ENCODE measurements around the gene LAGE3. TPM values are rescaled to one million over a fixed set of nuclear protein-coding genes. Genes with fewer than 3 reads are reported as not detected.

The LAGE3 gene
- total and polyA plus RNA-seq, 2 experiments from 2014 or later: 42.9 to 49.2 TPM

DNA sequence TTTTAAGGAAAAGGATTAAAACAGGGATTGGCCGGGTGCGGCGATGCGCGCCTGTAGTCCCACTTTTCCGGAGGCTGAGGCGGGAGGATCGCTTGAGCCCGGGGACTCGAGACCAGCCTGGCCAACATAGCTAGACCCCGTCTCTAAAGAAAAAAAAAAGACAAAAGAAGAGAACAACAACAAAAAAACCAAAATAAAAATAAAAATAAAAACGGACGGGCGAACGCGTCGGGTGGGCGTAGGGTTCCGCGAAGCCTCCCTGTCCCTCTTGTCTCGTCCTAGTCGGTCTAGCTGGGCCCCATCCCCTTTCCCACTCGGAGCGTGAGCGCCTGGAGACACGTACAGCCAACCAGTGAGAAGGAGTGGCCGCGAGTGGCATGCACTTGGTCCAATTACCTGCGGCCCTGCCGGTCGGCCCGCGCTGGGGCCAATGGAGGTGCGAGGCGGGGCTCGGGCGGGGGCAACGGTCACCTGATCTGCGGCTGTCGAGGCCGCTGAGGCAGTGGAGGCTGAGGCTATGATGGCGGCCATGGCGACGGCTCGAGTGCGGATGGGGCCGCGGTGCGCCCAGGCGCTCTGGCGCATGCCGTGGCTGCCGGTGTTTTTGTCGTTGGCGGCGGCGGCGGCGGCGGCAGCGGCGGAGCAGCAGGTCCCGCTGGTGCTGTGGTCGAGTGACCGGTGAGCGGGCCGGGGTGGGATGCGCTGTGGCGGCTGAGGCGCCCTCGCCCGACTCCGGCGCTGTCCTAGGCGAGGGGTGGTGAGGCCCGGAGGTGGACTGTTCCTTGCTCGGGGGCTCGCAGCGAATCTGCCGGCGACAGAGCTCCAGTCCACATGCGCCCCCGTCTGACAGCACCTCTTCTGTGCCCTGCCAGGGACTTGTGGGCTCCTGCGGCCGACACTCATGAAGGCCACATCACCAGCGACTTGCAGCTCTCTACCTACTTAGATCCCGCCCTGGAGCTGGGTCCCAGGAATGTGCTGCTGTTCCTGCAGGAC is 50.6 kb downstream of the LAGE3 start, which contains the start of gene ATP6AP1:
ATP6AP1 (plus strand) TSS at position 502 of the 996 bp plus-strand sequence; CDS start at position 518, 16 bp downstream.
- H3K36me3 ChIP-seq (ENCODE audit: low read depth): no peaks in the 10 kb centered on the region
- peak; percentile 93 for DNase-seq
- peak within 1 kb of the TSS; percentile 79 for H3K4me2 ChIP-seq (ENCODE audit: unreplicated experiment)
- in situ Hi-C loops (cut with MboI): no loop called here
- H2AFZ ChIP-seq: peak within 1 kb of the TSS; percentile 70
- 5 to 9% methylated on average over 30 to 32 of the region's 87 CpGs for WGBS, 2 experiments (ENCODE audit: low coverage in 1 of 2, low lambda C conversion rate in 2 of 2, missing lambda C conversion rate in 2 of 2)
- TF ChIP-seq EZH2phosphoT487 (IDR thresholded peaks at IDR 0.05; ENCODE audit: insufficient read depth, low read depth): no peak
- TF ChIP-seq EZH2 (IDR thresholded peaks at IDR 0.05; ENCODE audit: insufficient read depth, poor library complexity, severe bottlenecking): no peak
- H3K9me2 ChIP-seq (ENCODE audit: insufficient read depth): no peaks in the 10 kb centered on the region
- peak within 1 kb of the TSS; percentile 41; the same call in 1 of the 2 replicates for H3K27ac ChIP-seq
- no peaks in the 10 kb centered on the region for H3K4me1 ChIP-seq (ENCODE audit: insufficient read depth)
- H3K27me3 ChIP-seq (replicated peaks; ENCODE audit: insufficient read depth): no peaks in the 10 kb centered on the region
- no peaks in the 10 kb centered on the region for H3F3A ChIP-seq (ENCODE audit: insufficient read depth)
- H3K79me2 ChIP-seq (ENCODE audit: insufficient read depth): peaks cover 31% of the 10 kb centered on the region
- no peaks in the 10 kb centered on the region for H4K20me1 ChIP-seq (ENCODE audit: insufficient read depth)
- H3K9me3 ChIP-seq (ENCODE audit: low read depth): no peaks in the 10 kb centered on the region
- H3K9ac ChIP-seq: peak within 1 kb of the TSS; percentile 81
- peak within 1 kb of the TSS; percentile 74 for H3K4me3 ChIP-seq

Small RNAs within 50 kb of the gene (microRNA-seq; reads per million reads assigned to microRNA genes)
- gene MIR6858 (ENCODE audit: borderline number of aligned reads): 3.6 reads per million

Small RNAs within 50 kb of the gene (small RNA-seq; reads per million reads assigned to genes)
- gene MIR6858 (ENCODE audit: low read depth, low replicate concordance) (not detected), gene RN7SL697P (ENCODE audit: low read depth, low replicate concordance) (not detected)

Other genes with a start within 250 kb of the LAGE3 start
- gene OPN1MW3, start 221.7 kb downstream of the LAGE3 start, total RNA-seq (2014; rRNA removed; shearing (Covaris generic)): not detected in 2 replicates
- gene OPN1MW3, start 221.7 kb downstream of the LAGE3 start, polyA plus RNA-seq (2016; fragmentation: Nextera tagmentation; extraction: Ambion mirVana): not detected in 2 replicates
- gene TEX28, start 184.2 kb downstream of the LAGE3 start, total RNA-seq (2014; rRNA removed; shearing (Covaris generic)): not detected in 2 replicates
- not detected in 2 replicates for gene TEX28, start 184.2 kb downstream of the LAGE3 start, polyA plus RNA-seq (2016; fragmentation: Nextera tagmentation; extraction: Ambion mirVana)
- gene TKTL1, start 183.5 kb downstream of the LAGE3 start, total RNA-seq (2014; rRNA removed; shearing (Covaris generic)): not detected in 2 replicates
- gene TKTL1, start 183.5 kb downstream of the LAGE3 start, polyA plus RNA-seq (2016; fragmentation: Nextera tagmentation; extraction: Ambion mirVana): not detected in 2 replicates
- 2,857 and 2,903 TPM in 2 replicates for gene FLNA, start 104.6 kb downstream of the LAGE3 start, total RNA-seq (2014; rRNA removed; shearing (Covaris generic))
- 1,377 and 1,379 TPM in 2 replicates for gene FLNA, start 104.6 kb downstream of the LAGE3 start, polyA plus RNA-seq (2016; fragmentation: Nextera tagmentation; extraction: Ambion mirVana)
- gene EMD, start 100.0 kb downstream of the LAGE3 start, total RNA-seq (2014; rRNA removed; shearing (Covaris generic)): 39.7 TPM in 2 replicates
- 86.6 and 96.0 TPM in 2 replicates for gene EMD, start 100.0 kb downstream of the LAGE3 start, polyA plus RNA-seq (2016; fragmentation: Nextera tagmentation; extraction: Ambion mirVana)
- 3,014 and 6,561 TPM in 2 replicates for gene RPL10, start 80.9 kb downstream of the LAGE3 start, total RNA-seq (2014; rRNA removed; shearing (Covaris generic))
- 1,381 and 1,435 TPM in 2 replicates for gene RPL10, start 80.9 kb downstream of the LAGE3 start, polyA plus RNA-seq (2016; fragmentation: Nextera tagmentation; extraction: Ambion mirVana)
- gene DNASE1L1, start 70.0 kb downstream of the LAGE3 start, total RNA-seq (2014; rRNA removed; shearing (Covaris generic)): 60.7 TPM in 2 replicates
- gene DNASE1L1, start 70.0 kb downstream of the LAGE3 start, polyA plus RNA-seq (2016; fragmentation: Nextera tagmentation; extraction: Ambion mirVana): 16.6 and 17.0 TPM in 2 replicates
- gene TAFAZZIN, start 67.7 kb downstream of the LAGE3 start, total RNA-seq (2014; rRNA removed; shearing (Covaris generic)): 17.6 and 38.8 TPM in 2 replicates
- 18.2 and 20.5 TPM in 2 replicates for gene TAFAZZIN, start 67.7 kb downstream of the LAGE3 start, polyA plus RNA-seq (2016; fragmentation: Nextera tagmentation; extraction: Ambion mirVana)
- gene ATP6AP1, start 50.6 kb downstream of the LAGE3 start, total RNA-seq (2014; rRNA removed; shearing (Covaris generic)): 73.2 and 87.8 TPM in 2 replicates
- gene ATP6AP1, start 50.6 kb downstream of the LAGE3 start, polyA plus RNA-seq (2016; fragmentation: Nextera tagmentation; extraction: Ambion mirVana): 156 and 158 TPM in 2 replicates
- 196 and 228 TPM in 2 replicates for gene GDI1, start 42.1 kb downstream of the LAGE3 start, total RNA-seq (2014; rRNA removed; shearing (Covaris generic))
- 82.2 and 87.1 TPM in 2 replicates for gene GDI1, start 42.1 kb downstream of the LAGE3 start, polyA plus RNA-seq (2016; fragmentation: Nextera tagmentation; extraction: Ambion mirVana)
- gene FAM50A, start 35.1 kb downstream of the LAGE3 start, total RNA-seq (2014; rRNA removed; shearing (Covaris generic)): 52.5 and 54.7 TPM in 2 replicates
- gene FAM50A, start 35.1 kb downstream of the LAGE3 start, polyA plus RNA-seq (2016; fragmentation: Nextera tagmentation; extraction: Ambion mirVana): 122 and 125 TPM in 2 replicates
- gene PLXNA3, start 21.0 kb downstream of the LAGE3 start, total RNA-seq (2014; rRNA removed; shearing (Covaris generic)): 25.9 and 30.7 TPM in 2 replicates
- 26.7 and 35.1 TPM in 2 replicates for gene PLXNA3, start 21.0 kb downstream of the LAGE3 start, polyA plus RNA-seq (2016; fragmentation: Nextera tagmentation; extraction: Ambion mirVana)
- 36.8 and 53.0 TPM in 2 replicates for gene UBL4A, start 7.3 kb upstream of the LAGE3 start, total RNA-seq (2014; rRNA removed; shearing (Covaris generic))
- 42.4 and 45.2 TPM in 2 replicates for gene UBL4A, start 7.3 kb upstream of the LAGE3 start, polyA plus RNA-seq (2016; fragmentation: Nextera tagmentation; extraction: Ambion mirVana)
- gene SLC10A3, start 11.3 kb upstream of the LAGE3 start, total RNA-seq (2014; rRNA removed; shearing (Covaris generic)): 48.3 and 61.0 TPM in 2 replicates
- 49.4 and 50.8 TPM in 2 replicates for gene SLC10A3, start 11.3 kb upstream of the LAGE3 start, polyA plus RNA-seq (2016; fragmentation: Nextera tagmentation; extraction: Ambion mirVana)
- 27.8 and 43.6 TPM in 2 replicates for gene FAM3A, start 37.0 kb upstream of the LAGE3 start, total RNA-seq (2014; rRNA removed; shearing (Covaris generic))
- gene FAM3A, start 37.0 kb upstream of the LAGE3 start, polyA plus RNA-seq (2016; fragmentation: Nextera tagmentation; extraction: Ambion mirVana): 35.2 and 35.7 TPM in 2 replicates
- gene G6PD, start 67.6 kb upstream of the LAGE3 start, total RNA-seq (2014; rRNA removed; shearing (Covaris generic)): 55.0 and 66.0 TPM in 2 replicates
- gene G6PD, start 67.6 kb upstream of the LAGE3 start, polyA plus RNA-seq (2016; fragmentation: Nextera tagmentation; extraction: Ambion mirVana): 42.5 and 44.3 TPM in 2 replicates
- 18.0 and 25.9 TPM in 2 replicates for gene IKBKG, start 68.3 kb upstream of the LAGE3 start, total RNA-seq (2014; rRNA removed; shearing (Covaris generic))
- 26.2 and 29.5 TPM in 2 replicates for gene IKBKG, start 68.3 kb upstream of the LAGE3 start, polyA plus RNA-seq (2016; fragmentation: Nextera tagmentation; extraction: Ambion mirVana)
- not detected in 2 replicates for gene CTAG1A, start 105.9 kb upstream of the LAGE3 start, total RNA-seq (2014; rRNA removed; shearing (Covaris generic))
- gene CTAG1A, start 105.9 kb upstream of the LAGE3 start, polyA plus RNA-seq (2016; fragmentation: Nextera tagmentation; extraction: Ambion mirVana): not detected in 2 replicates
- gene CTAG1B, start 140.0 kb upstream of the LAGE3 start, total RNA-seq (2014; rRNA removed; shearing (Covaris generic)): not detected in 2 replicates
- not detected in 2 replicates for gene CTAG1B, start 140.0 kb upstream of the LAGE3 start, polyA plus RNA-seq (2016; fragmentation: Nextera tagmentation; extraction: Ambion mirVana)
- gene CTAG2, start 174.3 kb upstream of the LAGE3 start, total RNA-seq (2014; rRNA removed; shearing (Covaris generic)): not detected in 2 replicates
- gene CTAG2, start 174.3 kb upstream of the LAGE3 start, polyA plus RNA-seq (2016; fragmentation: Nextera tagmentation; extraction: Ambion mirVana): not detected in 2 replicates

Data from GM23248 (cell line).